ENCODE data around the gene SIL1.
A peak's percentile ranks its signal among the peaks of the same experiment; 100 is the strongest.
"Not testable (repeated sequence)": the region's sequence is repeated elsewhere in the genome, so short reads cannot be mapped to it uniquely, and the experiment has no call there.

SIL1 gene

GRCh38 chr5:139186752-139187326 lies 11.3 kb downstream of the SIL1 start:
- Histone ChIP-seq H3K4me3 (ENCODE audit: low read depth in 1 of 5, low read length in 5 of 5) (no peak overlapping the region), H3K27me3 (ENCODE audit: control insufficient read depth in 5 of 5, insufficient read depth in 4 of 5, low read length in 5 of 5) (no peaks in the 10 kb centered on the region), H3K9ac (ENCODE audit: low read length in 5 of 5) (no peak overlapping the region), H3K9me3 (ENCODE audit: control insufficient read depth in 5 of 5, low read length in 5 of 5) (no peaks in the 10 kb centered on the region), H3K4me1 (ENCODE audit: control insufficient read depth in 5 of 5, insufficient read depth in 5 of 5, low read length in 5 of 5) (peaks cover 6 to 39% (median 23%) of the 10 kb centered on the region in 5 donors), H3K27ac (ENCODE audit: low read depth, low read length) (no peak overlapping the region), H3K36me3 (ENCODE audit: control insufficient read depth in 5 of 5, insufficient read depth in 5 of 5, low read length in 5 of 5) (no peaks in the 10 kb centered on the region)

- Histone ChIP-seq H3K27me3 (ENCODE audit: control insufficient read depth in 5 of 5, insufficient read depth in 4 of 5, low read length in 5 of 5) (no peaks in the 10 kb centered on the region), H3K9ac (ENCODE audit: low read length in 5 of 5) (no peak overlapping the region), H3K36me3 (ENCODE audit: control insufficient read depth in 5 of 5, insufficient read depth in 5 of 5, low read length in 5 of 5) (no peaks in the 10 kb centered on the region), H3K4me3 (ENCODE audit: low read depth in 1 of 5, low read length in 5 of 5) (no peak overlapping the region), H3K4me1 (ENCODE audit: control insufficient read depth in 5 of 5, insufficient read depth in 5 of 5, low read length in 5 of 5) (peaks cover 7 to 44% (median 29%) of the 10 kb centered on the region in 5 donors), H3K9me3 (ENCODE audit: control insufficient read depth in 5 of 5, low read length in 5 of 5) (no peaks in the 10 kb centered on the region), H3K27ac (ENCODE audit: low read depth, low read length) (no peak overlapping the region)
Observed at GRCh38 chr5:139186261-139186660, 11.9 kb downstream of the SIL1 start.

DNA sequence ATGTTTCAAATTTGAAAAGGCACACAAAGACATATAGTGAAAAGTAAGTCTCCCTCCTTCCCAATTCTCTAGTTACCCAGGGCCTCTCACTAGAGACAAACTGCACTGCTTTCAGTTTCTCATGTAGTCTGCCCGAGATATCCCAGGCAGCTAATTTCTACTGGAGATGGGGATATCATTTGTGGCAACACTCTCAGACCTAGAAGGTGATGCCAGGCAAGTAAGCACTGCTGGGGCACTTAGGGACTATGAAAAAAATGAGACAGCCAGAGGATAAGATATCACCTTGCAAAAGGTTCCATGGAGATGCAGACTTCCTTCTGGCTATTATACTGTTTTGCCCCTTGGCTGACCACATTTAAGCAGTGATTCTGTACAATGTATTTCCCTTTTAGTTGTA lies 12.6 kb downstream of the SIL1 start:
- Histone ChIP-seq H3K27me3 (ENCODE audit: control insufficient read depth in 5 of 5, insufficient read depth in 4 of 5, low read length in 5 of 5) (no peaks in the 10 kb centered on the region), H3K4me3 (ENCODE audit: low read depth in 1 of 5, low read length in 5 of 5) (no peak overlapping the region), H3K9me3 (ENCODE audit: control insufficient read depth in 5 of 5, low read length in 5 of 5) (no peaks in the 10 kb centered on the region), H3K36me3 (ENCODE audit: control insufficient read depth in 5 of 5, insufficient read depth in 5 of 5, low read length in 5 of 5) (no peaks in the 10 kb centered on the region), H3K27ac (ENCODE audit: low read depth, low read length) (no peak overlapping the region), H3K9ac (ENCODE audit: low read length in 5 of 5) (no peak overlapping the region), H3K4me1 (ENCODE audit: control insufficient read depth in 5 of 5, insufficient read depth in 5 of 5, low read length in 5 of 5) (peaks cover 12 to 49% (median 36%) of the 10 kb centered on the region in 5 donors)

- Histone ChIP-seq H3K27me3 (ENCODE audit: control insufficient read depth in 5 of 5, insufficient read depth in 4 of 5, low read length in 5 of 5) (no peaks in the 10 kb centered on the region), H3K4me1 (ENCODE audit: control insufficient read depth in 5 of 5, insufficient read depth in 5 of 5, low read length in 5 of 5) (peaks cover 10 to 40% (median 31%) of the 10 kb centered on the region in 5 donors), H3K27ac (ENCODE audit: low read depth, low read length) (no peak overlapping the region), H3K9ac (ENCODE audit: low read length in 5 of 5) (no peak overlapping the region), H3K9me3 (ENCODE audit: control insufficient read depth in 5 of 5, low read length in 5 of 5) (no peaks in the 10 kb centered on the region), H3K36me3 (ENCODE audit: control insufficient read depth in 5 of 5, insufficient read depth in 5 of 5, low read length in 5 of 5) (no peaks in the 10 kb centered on the region), H3K4me3 (ENCODE audit: low read depth in 1 of 5, low read length in 5 of 5) (no peak overlapping the region)
Observed at GRCh38 chr5:139183502-139183901, 14.7 kb downstream of the SIL1 start.

GRCh38 chr5:139182528-139183296 lies 15.5 kb downstream of the SIL1 start:
- no peak overlapping the region for H3K9ac ChIP-seq (ENCODE audit: low read length in 5 of 5)
- no peaks in the 10 kb centered on the region for H3K9me3 ChIP-seq (ENCODE audit: control insufficient read depth in 5 of 5, low read length in 5 of 5)
- no peaks in the 10 kb centered on the region for H3K36me3 ChIP-seq (ENCODE audit: control insufficient read depth in 5 of 5, insufficient read depth in 5 of 5, low read length in 5 of 5)
- H3K4me1 ChIP-seq (ENCODE audit: control insufficient read depth in 5 of 5, insufficient read depth in 5 of 5, low read length in 5 of 5): peaks cover 13 to 42% (median 36%) of the 10 kb centered on the region in 5 donors
- no peaks in the 10 kb centered on the region for H3K27me3 ChIP-seq (ENCODE audit: control insufficient read depth in 5 of 5, insufficient read depth in 4 of 5, low read length in 5 of 5)
- no peak overlapping the region for H3K27ac ChIP-seq (ENCODE audit: low read depth, low read length)
- no peak overlapping the region for H3K4me3 ChIP-seq (ENCODE audit: low read depth in 1 of 5, low read length in 5 of 5)

DNA sequence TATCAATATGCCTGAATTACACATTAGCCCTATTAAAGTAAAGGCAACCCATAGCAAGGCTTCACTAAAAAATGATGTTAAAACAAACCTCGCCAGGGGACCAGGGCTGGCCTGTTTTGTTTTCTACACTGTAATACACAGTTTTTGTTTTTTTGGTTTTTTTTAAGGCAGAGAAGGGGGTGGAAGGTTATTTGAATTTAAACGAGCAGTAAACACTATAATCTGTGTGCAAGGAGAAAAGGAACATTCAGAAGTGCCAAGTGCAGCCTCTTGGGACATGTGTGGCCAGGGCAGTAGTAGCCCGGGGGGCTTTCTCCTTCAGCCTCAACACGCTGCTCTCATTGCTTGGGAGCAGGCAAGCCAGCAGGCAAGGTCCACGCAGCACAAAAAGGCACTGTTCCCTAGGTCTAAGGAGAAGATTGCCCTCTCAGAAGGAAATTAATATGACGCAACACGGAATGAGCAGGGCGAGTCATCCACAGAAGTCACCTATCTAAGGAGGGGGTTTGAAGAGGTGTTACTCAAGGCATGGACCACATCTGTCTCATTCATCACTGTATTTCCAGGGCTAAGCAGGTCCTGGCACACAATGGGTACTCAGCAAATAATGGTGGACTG lies 16.2 kb downstream of the SIL1 start:
- H3K36me3 ChIP-seq (ENCODE audit: control insufficient read depth in 5 of 5, insufficient read depth in 5 of 5, low read length in 5 of 5): no peaks in the 10 kb centered on the region
- peak overlapping the region in 3 of 5 donors; percentile 9 to 29 (median 27) for H3K4me3 ChIP-seq (ENCODE audit: low read depth in 1 of 5, low read length in 5 of 5)
- H3K9me3 ChIP-seq (ENCODE audit: control insufficient read depth in 5 of 5, low read length in 5 of 5): no peaks in the 10 kb centered on the region
- peaks cover 13 to 46% (median 41%) of the 10 kb centered on the region in 5 donors for H3K4me1 ChIP-seq (ENCODE audit: control insufficient read depth in 5 of 5, insufficient read depth in 5 of 5, low read length in 5 of 5)
- no peaks in the 10 kb centered on the region for H3K27me3 ChIP-seq (ENCODE audit: control insufficient read depth in 5 of 5, insufficient read depth in 4 of 5, low read length in 5 of 5)
- no peak overlapping the region for H3K27ac ChIP-seq (ENCODE audit: low read depth, low read length)
- H3K9ac ChIP-seq (ENCODE audit: low read length in 5 of 5): peak overlapping the region in 2 of 5 donors; percentile 42 to 43

DNA sequence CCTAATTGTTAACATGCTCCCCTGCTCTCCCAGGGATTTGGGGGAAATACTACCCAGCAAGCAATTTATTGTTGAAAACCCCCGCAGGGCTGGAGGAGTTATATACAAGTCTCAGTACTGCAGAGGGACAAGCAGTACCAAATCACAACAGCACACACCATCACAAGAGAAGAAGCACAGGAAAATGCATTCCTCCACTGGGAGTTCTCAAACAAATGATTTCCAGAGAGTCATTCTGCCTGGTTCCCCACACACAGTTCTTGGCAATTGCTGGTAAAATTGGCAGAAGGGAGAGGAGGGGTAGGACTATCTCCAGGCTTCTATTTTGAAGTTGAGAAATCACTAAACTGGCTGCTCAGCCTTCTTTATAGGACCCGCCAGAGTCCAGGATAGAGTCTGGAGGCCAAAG lies 16.8 kb downstream of the SIL1 start:
- Histone ChIP-seq H3K27ac (ENCODE audit: low read depth, low read length) (no peak overlapping the region), H3K4me1 (ENCODE audit: control insufficient read depth in 5 of 5, insufficient read depth in 5 of 5, low read length in 5 of 5) (peaks cover 13 to 44% (median 41%) of the 10 kb centered on the region in 5 donors), H3K9me3 (ENCODE audit: control insufficient read depth in 5 of 5, low read length in 5 of 5) (no peaks in the 10 kb centered on the region), H3K9ac (ENCODE audit: low read length in 5 of 5) (peak overlapping the region in 1 of 5 donors; percentile 42), H3K4me3 (ENCODE audit: low read depth in 1 of 5, low read length in 5 of 5) (peak overlapping the region in 1 of 5 donors; percentile 9), H3K36me3 (ENCODE audit: control insufficient read depth in 5 of 5, insufficient read depth in 5 of 5, low read length in 5 of 5) (no peaks in the 10 kb centered on the region), H3K27me3 (ENCODE audit: control insufficient read depth in 5 of 5, insufficient read depth in 4 of 5, low read length in 5 of 5) (no peaks in the 10 kb centered on the region)

DNA sequence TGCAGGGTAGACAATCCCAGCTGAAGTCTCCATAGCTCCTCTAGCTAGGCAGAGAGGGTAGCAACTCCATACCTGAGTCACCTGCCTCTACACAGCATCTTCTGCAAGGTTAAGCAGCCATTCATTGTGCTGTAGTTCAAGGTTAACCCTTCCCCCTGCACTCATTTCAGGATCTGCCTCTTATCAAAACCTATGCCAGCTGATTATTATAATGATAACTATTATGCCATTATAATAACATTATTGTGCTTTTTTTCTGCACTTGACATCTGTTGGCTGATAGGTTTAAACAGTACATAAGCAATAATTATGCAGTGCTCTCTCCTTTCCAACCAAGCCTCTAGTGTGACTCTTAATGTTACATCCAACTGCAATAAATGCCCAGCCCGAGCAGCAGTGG lies 17.3 kb downstream of the SIL1 start:
- Histone ChIP-seq H3K4me1 (ENCODE audit: control insufficient read depth in 5 of 5, insufficient read depth in 5 of 5, low read length in 5 of 5) (peaks cover 13 to 43% (median 41%) of the 10 kb centered on the region in 5 donors), H3K9ac (ENCODE audit: low read length in 5 of 5) (no peak overlapping the region), H3K9me3 (ENCODE audit: control insufficient read depth in 5 of 5, low read length in 5 of 5) (no peaks in the 10 kb centered on the region), H3K4me3 (ENCODE audit: low read depth in 1 of 5, low read length in 5 of 5) (no peak overlapping the region), H3K27ac (ENCODE audit: low read depth, low read length) (no peak overlapping the region), H3K36me3 (ENCODE audit: control insufficient read depth in 5 of 5, insufficient read depth in 5 of 5, low read length in 5 of 5) (no peaks in the 10 kb centered on the region), H3K27me3 (ENCODE audit: control insufficient read depth in 5 of 5, insufficient read depth in 4 of 5, low read length in 5 of 5) (no peaks in the 10 kb centered on the region)

DNA sequence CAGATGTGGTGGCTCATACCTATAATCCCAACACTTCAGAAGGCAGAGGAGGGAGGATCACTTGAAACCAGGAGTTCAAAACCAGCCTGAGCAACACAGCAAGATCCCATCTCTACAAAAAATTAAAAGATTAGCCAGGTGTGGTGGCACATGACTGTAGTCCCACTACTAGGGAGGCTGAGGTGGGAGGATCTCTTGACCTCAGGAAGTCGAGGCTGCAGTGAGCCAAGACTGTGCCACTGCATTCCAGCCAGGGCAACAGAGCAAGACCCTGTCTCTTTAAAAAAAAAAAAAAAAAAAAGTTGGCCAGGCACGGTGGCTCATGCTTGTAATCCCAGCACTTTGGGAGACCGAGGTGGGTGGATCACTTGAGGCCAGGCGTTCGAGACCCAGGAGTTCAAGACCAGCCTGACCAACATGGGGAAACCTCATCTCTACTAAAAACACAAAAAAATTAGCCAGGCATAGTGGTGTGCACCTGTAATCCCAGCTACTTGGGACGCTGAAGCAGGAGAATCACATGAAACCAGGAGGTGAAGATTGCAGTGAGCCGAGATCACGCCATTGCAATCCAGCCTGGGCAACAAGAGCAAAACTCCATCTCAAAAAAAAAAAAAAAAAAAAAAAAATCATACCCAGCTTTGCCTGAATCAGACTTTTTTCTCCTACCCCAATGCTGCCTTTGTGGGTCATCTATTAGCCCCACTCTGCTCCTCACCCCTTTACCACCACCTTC lies 18.2 kb downstream of the SIL1 start:
- not testable (repeated sequence) for H3K27ac ChIP-seq (ENCODE audit: low read depth, low read length); H3K36me3 ChIP-seq (ENCODE audit: control insufficient read depth in 5 of 5, insufficient read depth in 5 of 5, low read length in 5 of 5); H3K4me3 ChIP-seq (ENCODE audit: low read depth in 1 of 5, low read length in 5 of 5); H3K9ac ChIP-seq (ENCODE audit: low read length in 5 of 5); H3K27me3 ChIP-seq (ENCODE audit: control insufficient read depth in 5 of 5, insufficient read depth in 4 of 5, low read length in 5 of 5); H3K9me3 ChIP-seq (ENCODE audit: control insufficient read depth in 5 of 5, low read length in 5 of 5)
- H3K4me1 ChIP-seq (ENCODE audit: control insufficient read depth in 5 of 5, insufficient read depth in 5 of 5, low read length in 5 of 5): peaks cover 13 to 43% (median 41%) of the 10 kb centered on the region in 5 donors

Data from subcutaneous abdominal adipose tissue (tissue), 5 donors.